HG03196 (cell line): ENCODE measurements around the gene MPP1.

Experiments used
- ATAC-seq: cut with Tn5 transposase; IDR thresholded peaks from one replicate; pipeline ENCODE4 v1.9.1; 2021; ENCODE audit not compliant: unreplicated experiment

Gene MPP1

GRCh38 chrX:154733066-154733425, 72.2 kb downstream of the MPP1 start:
- no peak for ATAC-seq

GRCh38 chrX:154732421-154733065, 72.7 kb downstream of the MPP1 start:
- no peak for ATAC-seq

GRCh38 chrX:154731881-154732280, 73.4 kb downstream of the MPP1 start:
- no peak for ATAC-seq

GRCh38 chrX:154731184-154731583, 74.1 kb downstream of the MPP1 start:
- no peak for ATAC-seq

GRCh38 chrX:154730253-154730891, 74.9 kb downstream of the MPP1 start:
- no peak for ATAC-seq

GRCh38 chrX:154729439-154729838, 75.8 kb downstream of the MPP1 start:
- ATAC-seq: no peak
